Mesodermal cell (in vitro differentiated cells): ENCODE results near the gene PPM1B. TPM values are rescaled to one million over a fixed set of nuclear protein-coding genes. Genes with fewer than 3 reads are reported as not detected.
A peak's percentile ranks its signal among the peaks of the same experiment; 100 is the strongest.
"Not testable (repeated sequence)": the region's sequence is repeated elsewhere in the genome, so short reads cannot be mapped to it uniquely, and the experiment has no call there.

Experiments
- H3K27ac ChIP-seq: 2 replicates; pipeline ENCODE4 v1.7.0; 2013; ENCODE audit warnings: mild to moderate bottlenecking, low read depth, low read length, moderate library complexity; ENCODE audit not compliant: severe bottlenecking
- H3K36me3 ChIP-seq: 2 replicates; pipeline ENCODE4 v1.7.1; 2013; ENCODE audit warnings: mild to moderate bottlenecking, low read length, moderate library complexity; ENCODE audit not compliant: control insufficient read depth, insufficient read depth
- H3K4me1 ChIP-seq: one replicate; pipeline ENCODE4 v1.7.1; 2013; ENCODE audit warnings: mild to moderate bottlenecking, low read length; ENCODE audit not compliant: insufficient read depth, control insufficient read depth, poor library complexity, severe bottlenecking
- H3K4me3 ChIP-seq: 2 replicates; pipeline ENCODE4 v1.7.0; 2013; ENCODE audit warnings: low read length, control low read depth, mild to moderate bottlenecking; ENCODE audit not compliant: insufficient read depth, poor library complexity, severe bottlenecking; ENCODE audit errors: extremely low read depth
- H3K9me3 ChIP-seq: 2 replicates; pipeline ENCODE4 v1.7.1; 2013; ENCODE audit warnings: mild to moderate bottlenecking, low read length, moderate library complexity; ENCODE audit not compliant: control insufficient read depth
- WGBS, 2 experiments: methylation state at CpG; one replicate each; pipeline ENCODE4 v1.1.5; 2013; ENCODE audit warnings: missing lambda C conversion rate in 2 of 2; ENCODE audit not compliant: insufficient coverage in 2 of 2; 5-methylcytosine and 5-hydroxymethylcytosine counted together
- polyA plus RNA-seq, 2 experiments: library from polyadenylated mRNA; stranded (reverse); fragments of 50-300 nt; gene quantifications; one replicate each; pipeline ENCODE4 v1.2.3, GENCODE V29; 2013

Gene PPM1B
- 32.8 TPM for polyA plus RNA-seq (2013, experiment 1 of 2)
- 36.1 TPM for polyA plus RNA-seq (2013, experiment 2 of 2)

DNA sequence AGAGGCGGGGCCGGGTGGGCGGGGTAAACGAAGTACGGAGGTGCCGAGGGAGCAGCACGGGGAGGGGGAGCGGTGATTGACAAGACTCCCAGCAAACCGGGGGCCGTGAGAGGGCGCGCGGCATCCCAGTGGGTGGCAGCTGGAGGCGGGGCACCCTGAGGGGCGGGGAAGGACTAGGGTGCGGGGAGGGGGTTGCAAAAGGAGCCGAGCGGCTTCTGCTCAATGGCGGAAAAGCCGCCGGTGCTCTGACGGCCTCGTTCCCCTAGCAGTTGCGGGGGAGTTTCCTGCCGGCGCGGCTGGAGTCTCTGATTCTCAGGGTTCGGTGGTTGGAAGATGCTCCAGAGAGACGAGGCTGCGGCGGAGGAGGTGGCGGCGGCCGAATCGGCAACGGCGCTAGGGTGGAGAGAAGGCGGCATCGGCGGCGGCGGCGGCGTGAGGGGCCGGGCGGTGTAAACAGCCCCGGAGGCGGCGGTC is at the start of gene PPM1B:
TSS of gene PPM1B (plus strand) at position 195 of the 474 bp plus-strand sequence. CDS start 32,325 bp downstream, outside the sequence.
- H3K4me3 ChIP-seq: peak within 1 kb of the TSS; percentile 79
- H3K36me3 ChIP-seq: no peaks in the 10 kb centered on the region
- 0 to 1% methylated on average over 40 to 47 of the region's 49 CpGs for WGBS, 2 experiments
- H3K4me1 ChIP-seq: no peaks in the 10 kb centered on the region
- H3K27ac ChIP-seq: peak within 1 kb of the TSS; percentile 98
- H3K9me3 ChIP-seq: peaks cover 5% of the 10 kb centered on the region

DNA sequence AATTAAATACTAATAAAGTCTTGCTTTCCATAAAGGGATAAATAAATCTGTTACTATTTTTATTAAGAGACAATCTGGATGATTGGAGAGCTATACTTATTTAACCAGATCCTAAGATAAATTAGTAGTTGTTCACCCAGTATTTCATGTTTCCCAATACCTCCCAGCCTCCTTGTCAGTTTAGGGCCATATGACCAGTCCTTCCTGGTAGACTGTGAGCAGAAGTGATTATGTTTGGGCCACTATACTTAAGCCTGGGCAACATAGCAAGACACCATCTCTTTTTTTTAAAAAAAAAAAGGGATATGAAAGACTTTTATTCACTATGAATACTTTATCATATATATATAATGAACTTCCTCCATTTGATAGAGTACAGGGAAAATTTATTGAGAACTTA is 48.8 kb upstream of the PPM1B start:
- no peak overlapping the region for H3K27ac ChIP-seq
- no peaks in the 10 kb centered on the region for H3K4me1 ChIP-seq
- no peaks in the 10 kb centered on the region for H3K36me3 ChIP-seq
- H3K4me3 ChIP-seq: no peak overlapping the region
- no peaks in the 10 kb centered on the region for H3K9me3 ChIP-seq

DNA sequence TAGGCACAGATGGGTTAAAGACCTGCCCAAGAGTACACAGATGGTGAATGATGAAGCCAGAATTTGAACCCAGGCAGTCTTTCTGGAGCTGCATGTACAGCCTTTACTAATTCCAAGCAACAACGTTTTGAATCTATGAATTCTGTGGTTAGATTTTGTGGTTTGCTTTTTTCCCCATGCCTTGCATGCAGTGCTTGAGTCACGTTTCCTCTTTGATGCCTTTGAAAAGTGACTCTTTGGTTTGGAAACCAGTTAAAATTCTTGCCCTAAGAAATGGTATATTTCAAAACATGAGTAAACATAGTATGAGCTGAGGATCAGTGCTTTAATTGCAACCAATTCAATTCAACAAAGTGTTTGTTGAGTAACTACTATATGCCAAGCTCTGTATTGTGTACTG is 48.2 kb upstream of the PPM1B start:
- Histone ChIP-seq H3K4me3 (no peak overlapping the region), H3K9me3 (no peaks in the 10 kb centered on the region), H3K36me3 (no peaks in the 10 kb centered on the region), H3K27ac (no peak overlapping the region), H3K4me1 (no peaks in the 10 kb centered on the region)
- no CpG with 5 or more reads among the region's 2 CpGs for WGBS, 2 experiments

DNA sequence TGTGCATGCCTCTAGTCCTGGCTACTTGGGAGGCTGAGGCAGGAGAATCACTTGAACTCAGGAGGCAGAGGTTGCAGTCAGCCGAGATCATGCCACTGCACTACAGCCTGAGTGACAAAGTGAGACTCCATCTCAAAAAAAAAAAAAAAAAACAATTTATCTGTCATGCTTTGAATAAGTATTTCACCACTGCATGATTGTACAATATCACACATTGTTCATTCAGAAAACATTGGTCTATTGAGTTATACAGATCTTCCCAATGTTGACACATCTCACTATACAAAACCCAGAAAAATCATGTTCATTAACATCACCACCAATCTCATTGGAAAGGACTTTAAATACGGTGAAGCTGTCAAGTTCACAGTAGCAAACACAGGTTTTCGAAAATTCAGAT is 46.8 kb upstream of the PPM1B start:
- Histone ChIP-seq H3K4me1 (no peaks in the 10 kb centered on the region), H3K36me3 (no peaks in the 10 kb centered on the region), H3K4me3 (no peak overlapping the region), H3K9me3 (no peaks in the 10 kb centered on the region), H3K27ac (no peak overlapping the region)
- 73 to 85% methylated on average over 2 to 3 of the region's 3 CpGs for WGBS, 2 experiments

DNA sequence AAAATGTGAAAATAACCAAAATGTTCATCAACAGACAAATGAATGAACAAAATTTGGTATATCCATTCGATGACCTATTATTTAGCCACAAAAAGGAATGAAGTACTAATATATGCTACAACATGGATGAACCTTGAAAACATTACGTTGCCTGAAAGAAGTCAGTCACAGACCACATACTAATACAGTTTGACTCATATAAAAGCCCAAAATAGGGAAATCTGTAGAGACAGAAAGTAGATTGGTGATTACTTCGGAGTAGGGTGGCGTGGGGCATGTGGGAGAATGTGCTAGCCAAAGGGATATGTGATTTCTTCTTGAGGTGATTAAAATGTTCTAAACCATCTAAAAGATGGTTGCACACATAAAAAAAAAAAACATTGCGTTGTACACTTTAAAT is 44.2 kb upstream of the PPM1B start:
- Histone ChIP-seq H3K4me3 (no peak overlapping the region), H3K4me1 (no peaks in the 10 kb centered on the region), H3K9me3 (no peaks in the 10 kb centered on the region), H3K27ac (no peak overlapping the region), H3K36me3 (no peaks in the 10 kb centered on the region)
- 100% methylated on average over 1 of the region's 5 CpGs; no CpG with 5 or more reads in 1 of the 2 experiments for WGBS, 2 experiments

DNA sequence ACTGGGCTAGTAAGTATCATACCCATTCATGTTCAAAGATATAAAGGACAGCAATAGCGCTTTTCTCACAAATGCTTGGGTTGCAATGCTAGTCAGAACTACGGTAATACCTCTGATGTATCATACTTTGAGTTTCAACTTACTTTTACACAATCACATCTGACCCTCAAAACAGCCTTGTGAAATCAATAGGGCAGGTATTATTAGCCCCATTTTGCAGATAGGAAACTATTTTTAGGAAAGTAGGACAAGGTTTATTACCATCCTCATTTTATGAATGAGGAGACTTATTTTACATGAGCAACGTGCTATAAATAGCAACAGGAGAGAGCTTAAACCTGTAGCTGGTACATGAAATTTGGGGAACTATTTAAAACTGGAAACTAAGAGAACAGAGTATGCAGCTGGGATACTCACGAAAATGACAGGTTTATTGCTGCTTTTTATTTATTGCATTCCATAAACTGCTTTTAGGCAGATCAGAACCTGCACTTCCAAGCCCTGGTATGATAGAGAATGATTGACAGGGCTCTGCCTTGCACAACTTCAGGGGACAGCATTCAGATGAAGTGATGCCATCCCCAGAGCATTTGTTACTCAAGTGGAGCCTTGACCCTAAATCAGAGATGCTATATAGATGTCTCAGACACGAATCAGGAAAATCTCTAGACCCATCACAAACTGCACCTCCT is 42.4 kb upstream of the PPM1B start:
- Histone ChIP-seq H3K4me3 (no peak overlapping the region), H3K9me3 (no peaks in the 10 kb centered on the region), H3K4me1 (no peaks in the 10 kb centered on the region), H3K27ac (no peak overlapping the region), H3K36me3 (no peaks in the 10 kb centered on the region)
- 79 to 90% methylated on average over 2 to 3 of the region's 5 CpGs for WGBS, 2 experiments

DNA sequence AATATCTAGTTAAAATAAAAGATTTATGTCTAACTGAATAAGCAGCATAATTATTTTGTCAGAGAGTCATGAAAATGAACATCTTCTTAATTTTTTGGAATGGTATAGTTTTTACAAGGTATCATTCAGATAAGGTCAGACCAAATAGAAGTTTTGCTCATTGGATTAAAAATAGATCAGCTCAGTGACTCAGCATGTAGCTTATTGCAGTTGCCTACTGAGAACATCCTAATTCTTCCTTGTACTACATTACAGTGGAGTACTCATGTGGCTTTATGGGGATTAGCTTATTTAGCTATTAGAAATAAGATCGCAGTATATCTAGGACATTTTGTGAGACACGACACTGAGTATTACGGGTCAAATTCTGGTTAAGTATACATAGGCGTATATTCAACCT is 38.2 kb upstream of the PPM1B start:
- Histone ChIP-seq H3K27ac (no peak overlapping the region), H3K4me3 (no peak overlapping the region), H3K36me3 (no peaks in the 10 kb centered on the region), H3K9me3 (no peaks in the 10 kb centered on the region), H3K4me1 (peaks cover 2% of the 10 kb centered on the region)
- no CpG with 5 or more reads among the region's 4 CpGs for WGBS, 2 experiments

DNA sequence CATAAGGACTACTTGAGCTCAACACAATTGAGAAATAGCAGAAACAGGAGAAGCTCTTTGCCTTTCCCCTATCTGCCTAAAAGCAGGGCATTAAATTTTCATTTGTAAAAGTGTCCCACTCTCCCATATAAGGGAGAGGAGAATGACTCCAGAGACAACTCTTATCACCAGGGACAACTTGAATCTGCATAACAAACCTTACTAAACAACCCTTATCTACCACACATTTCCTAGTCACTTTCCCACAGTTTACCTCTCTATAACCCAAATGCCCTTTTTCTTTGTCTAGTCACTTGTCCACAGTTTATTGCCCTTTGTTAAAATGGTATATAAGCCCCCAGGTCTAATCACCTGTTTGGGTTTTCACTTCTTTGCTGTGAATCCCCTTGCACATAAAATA is 37.5 kb upstream of the PPM1B start:
- H3K27ac ChIP-seq: no peak overlapping the region
- no peak overlapping the region for H3K4me3 ChIP-seq
- H3K4me1 ChIP-seq: peaks cover 10% of the 10 kb centered on the region
- H3K9me3 ChIP-seq: no peaks in the 10 kb centered on the region
- no peaks in the 10 kb centered on the region for H3K36me3 ChIP-seq

DNA sequence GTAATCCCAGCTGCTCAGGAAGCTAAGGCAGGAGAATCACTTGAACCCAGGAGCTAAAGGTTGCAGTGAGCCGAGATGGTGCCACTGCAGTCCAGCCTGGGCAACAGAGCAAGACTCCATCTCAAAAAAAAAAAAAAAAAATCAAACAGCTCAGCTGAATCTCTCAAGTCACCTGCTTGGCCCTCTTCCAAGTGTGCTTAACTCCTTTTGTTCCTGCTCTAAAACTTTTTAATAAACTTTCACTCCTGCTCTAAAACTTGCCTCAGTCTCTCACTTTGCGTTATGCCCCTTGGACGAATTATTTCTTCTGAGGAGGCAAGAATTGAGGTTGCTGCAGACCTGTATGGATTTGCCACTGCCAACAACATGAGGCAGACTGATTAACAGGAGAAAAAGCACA is 35.1 kb upstream of the PPM1B start:
- peaks cover 25% of the 10 kb centered on the region for H3K4me1 ChIP-seq
- H3K4me3 ChIP-seq, H3K27ac ChIP-seq, H3K36me3 ChIP-seq, H3K9me3 ChIP-seq: not testable (repeated sequence)
- 67 to 90% methylated on average over 1 to 3 of the region's 3 CpGs for WGBS, 2 experiments

DNA sequence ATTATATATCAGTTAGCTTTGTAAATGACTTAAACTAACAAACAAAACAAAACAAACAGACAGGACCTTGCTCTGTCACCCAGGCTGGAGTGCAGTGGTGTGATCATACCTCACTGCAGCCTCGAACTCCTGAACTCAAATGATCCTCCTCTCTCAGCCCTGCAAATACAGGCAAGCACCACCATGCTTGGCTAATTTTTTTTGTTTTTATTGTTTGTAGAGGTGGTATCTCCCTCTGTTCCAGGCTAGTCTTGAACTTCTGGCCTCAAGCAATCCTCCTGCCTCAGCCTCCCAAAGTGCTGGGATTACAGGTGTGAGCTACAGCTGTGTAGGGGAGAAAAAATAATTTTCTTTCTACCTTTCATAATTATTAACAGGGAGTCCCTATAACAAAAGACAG is 33.8 kb upstream of the PPM1B start:
- no peaks in the 10 kb centered on the region for H3K9me3 ChIP-seq
- H3K4me1 ChIP-seq: peaks cover 25% of the 10 kb centered on the region
- WGBS, 2 experiments: no CpG with 5 or more reads among the region's 1 CpG
- no peaks in the 10 kb centered on the region for H3K36me3 ChIP-seq
- H3K4me3 ChIP-seq: no peak overlapping the region
- H3K27ac ChIP-seq: no peak overlapping the region

DNA sequence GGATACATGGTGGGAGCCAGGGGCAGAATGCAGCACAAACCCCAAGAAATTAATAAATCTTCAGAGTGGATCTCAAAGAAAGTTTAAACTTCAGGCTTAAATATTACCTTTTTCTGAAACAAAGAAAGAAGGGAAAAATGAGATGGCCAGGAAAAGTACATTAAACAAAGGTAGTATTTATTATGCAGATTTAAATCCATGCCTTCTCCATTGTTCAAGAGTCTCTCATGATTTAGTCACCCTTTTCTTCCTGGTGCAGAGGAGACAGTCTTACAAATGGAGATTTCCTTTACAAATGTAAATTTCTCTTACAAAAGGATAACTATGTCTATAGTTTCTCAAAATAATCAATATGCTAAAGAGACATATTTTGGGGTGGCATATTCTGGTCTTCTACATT is 33.4 kb upstream of the PPM1B start:
- Histone ChIP-seq H3K36me3 (no peaks in the 10 kb centered on the region), H3K9me3 (no peaks in the 10 kb centered on the region), H3K4me1 (peaks cover 25% of the 10 kb centered on the region), H3K4me3 (no peak overlapping the region), H3K27ac (no peak overlapping the region)
